Suppressor macrophage treated with lipopolysaccharide for 4 hours (primary cell): Measurements from ENCODE around the gene PIGH.

Source experiments
- DNase-seq: peaks from one replicate; pipeline ENCODE4 v3.0.0-alpha.2; 2020

The PIGH gene

DNA sequence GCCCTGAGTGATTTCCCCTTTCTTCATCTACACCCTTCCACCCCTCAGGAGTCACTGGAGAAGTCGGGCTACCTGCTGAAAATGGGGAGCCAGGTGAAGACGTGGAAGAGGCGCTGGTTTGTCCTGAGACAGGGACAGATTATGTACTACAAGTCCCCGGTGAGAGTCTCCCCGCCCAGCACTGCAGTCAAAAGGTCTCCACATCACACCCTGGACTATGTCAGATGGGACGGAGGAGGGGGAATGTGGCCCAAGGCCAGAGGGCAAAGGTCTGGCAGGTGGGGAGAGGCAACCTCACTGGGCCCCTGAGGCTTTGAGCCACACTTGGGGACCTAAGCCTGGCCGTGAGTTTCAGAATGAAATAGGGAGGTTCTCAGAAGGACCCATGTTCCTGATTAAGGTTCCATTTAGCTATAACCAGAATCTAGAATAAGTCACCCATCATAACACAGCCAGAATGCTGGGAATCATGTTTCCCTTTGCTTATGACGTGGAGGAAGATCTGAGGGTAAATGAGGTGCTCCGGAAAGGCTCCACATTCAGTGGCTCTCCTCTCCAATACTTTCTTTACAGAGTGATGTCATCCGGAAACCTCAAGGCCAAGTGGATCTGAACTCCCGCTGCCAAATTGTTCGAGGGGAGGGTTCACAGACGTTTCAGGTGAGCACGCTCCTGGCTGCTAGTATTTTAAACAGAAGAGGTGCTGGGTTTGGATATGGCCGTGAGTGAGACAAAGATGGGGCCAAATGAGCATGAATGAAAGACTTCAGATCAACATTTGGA lies 26.6 kb downstream of the PIGH start:
- no peak for DNase-seq

DNA sequence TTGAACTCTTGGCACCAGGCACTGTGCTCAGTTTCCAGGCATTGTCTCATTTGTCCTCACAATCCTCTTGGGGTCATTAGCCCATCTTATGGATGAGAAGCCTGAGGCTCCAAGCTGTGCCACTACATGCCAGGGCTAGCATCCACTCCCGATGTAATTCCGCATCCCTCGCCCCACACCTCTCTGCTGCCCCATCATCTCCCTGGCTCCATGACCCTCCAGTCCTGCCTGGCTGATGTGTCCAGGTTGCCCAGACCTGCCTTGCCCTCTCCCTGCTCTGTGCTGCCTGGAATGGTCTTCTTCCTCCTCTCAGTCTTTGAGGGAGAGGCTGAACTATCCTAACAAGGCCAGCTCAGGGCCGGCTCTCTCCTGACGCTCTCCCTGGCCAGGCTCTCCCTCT lies 27.5 kb downstream of the PIGH start:
- DNase-seq, result no peak

DNA sequence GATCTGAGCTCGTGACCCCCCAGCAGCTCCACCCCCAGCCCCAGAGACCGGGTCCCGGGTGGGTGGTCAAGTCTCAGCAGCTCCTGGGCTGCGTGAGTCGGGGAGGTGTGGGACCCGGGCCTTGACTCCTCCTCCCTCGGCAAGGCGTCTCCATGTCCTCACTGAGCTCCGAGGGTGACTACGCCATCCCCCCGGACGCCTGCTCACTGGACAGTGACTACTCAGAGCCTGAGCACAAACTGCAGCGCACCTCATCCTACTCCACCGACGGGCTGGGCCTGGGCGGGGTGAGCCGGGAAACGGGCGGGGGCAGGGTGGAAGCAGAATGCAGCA lies 28.1 kb downstream of the PIGH start:
- no peak for DNase-seq

DNA sequence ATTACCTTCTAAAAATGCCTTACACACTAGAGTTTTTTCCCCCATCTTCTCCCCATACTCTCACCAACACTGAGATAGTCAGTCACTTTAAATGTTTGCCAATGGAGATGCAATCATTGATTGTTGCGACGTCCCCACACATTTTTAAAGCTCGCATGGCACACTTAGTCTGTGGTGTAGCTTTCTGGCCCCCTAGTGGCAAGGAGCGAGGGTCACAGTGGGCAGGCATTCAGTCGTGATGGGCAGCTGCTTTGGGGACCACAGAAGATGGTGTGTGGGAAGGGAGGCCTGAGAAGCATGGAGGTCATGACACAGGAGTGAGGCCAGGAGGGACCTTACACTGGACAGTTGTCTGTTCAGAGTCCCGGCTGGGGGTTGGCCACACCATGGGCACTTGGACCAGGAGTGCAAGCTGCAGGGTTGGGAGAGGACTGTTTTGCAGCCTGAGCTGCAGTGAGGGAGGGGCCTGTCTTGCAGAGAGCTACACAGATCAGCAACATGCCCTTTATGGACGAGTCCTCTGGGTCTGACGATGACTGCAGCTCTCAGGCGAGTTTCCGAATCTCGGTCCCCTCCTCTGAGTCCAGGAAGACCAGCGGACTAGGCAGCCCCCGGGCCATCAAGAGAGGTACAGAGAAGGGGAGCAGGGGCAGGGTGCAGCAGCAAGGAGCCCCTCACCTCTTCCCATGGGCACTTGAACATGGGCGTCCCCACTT lies 28.6 kb downstream of the PIGH start:
- DNase-seq, result peak; percentile 80

DNA sequence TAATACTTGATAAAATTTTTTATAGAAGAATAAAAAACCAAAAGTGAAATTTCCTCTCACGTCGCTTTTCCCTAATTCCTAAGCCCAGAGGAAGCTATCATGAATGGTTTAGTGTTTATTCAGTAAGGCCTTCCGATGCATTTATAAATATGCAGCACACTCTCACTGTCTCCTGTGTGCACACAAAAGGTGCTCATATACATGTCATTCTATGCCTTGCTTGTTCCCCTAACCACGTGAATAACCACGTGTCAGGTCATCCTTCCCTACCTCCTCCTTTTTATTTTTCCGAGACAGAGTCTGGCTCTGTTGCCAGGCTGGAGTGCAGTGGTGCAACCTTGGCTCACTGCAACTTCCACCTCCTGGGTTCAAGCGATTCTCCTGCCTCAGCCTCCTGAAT lies 29.6 kb downstream of the PIGH start:
- DNase-seq, result no peak

DNA sequence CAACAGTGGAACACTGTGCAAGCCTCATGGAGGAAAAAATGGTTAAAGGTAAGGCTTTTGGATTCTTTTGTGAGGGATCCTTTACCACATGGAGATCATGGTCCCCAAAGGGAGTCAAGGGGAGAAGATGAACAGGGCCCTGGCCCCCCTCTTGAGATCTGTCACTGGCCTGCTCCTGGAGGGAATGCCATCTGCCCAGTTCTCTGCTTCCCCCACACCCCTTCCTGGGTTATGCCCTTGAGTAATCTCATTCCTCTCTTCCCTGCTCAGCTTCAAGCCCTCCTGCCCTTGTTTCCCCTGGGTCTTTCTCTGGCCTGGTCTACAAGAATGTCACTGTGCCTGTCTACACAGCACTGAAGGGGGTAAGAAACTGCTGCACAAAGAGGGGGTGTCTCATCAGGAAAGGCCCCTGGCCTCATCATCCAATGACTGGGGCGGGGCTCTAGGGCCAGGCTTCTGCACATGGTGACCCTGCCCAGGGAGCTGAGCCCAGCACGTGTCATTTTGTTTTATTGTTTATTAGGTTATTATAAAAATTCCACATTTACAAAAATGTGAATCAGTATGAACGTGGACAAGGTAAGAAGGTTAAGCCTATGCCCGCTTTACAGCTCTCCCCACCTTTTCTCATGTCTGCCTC lies 30.3 kb downstream of the PIGH start:
- no peak for DNase-seq

DNA sequence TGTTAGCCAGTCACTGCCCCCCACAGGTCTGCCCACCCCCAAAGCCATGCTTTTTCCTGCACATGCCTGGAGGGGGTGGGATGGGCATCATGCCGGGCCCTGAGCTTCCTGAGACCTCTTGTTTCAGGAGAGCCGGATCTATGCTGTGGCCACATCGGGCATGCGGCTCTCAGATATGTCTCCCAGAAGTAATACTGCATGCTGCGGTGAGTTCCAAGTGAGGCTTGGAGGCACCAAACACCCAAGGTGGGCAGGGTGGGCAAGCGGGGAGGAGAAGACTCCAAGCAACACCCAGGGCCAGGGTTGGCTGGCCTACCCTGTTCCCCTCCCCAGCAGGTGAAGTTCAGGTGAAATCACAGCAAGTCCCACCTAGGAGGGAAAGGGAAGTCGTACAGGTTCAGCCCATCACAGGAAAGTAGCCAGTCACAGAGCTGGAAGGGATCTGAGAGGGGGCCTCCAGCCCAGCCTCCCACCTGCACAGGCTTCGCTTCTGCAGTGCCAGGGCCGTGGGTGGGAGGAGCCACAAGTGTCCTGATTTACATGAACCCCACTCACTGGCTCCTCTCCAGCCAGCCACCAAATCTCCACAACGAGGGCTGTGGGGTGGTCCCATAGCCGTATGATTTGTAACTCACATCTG lies 30.9 kb downstream of the PIGH start:
- DNase-seq, result no peak

DNA sequence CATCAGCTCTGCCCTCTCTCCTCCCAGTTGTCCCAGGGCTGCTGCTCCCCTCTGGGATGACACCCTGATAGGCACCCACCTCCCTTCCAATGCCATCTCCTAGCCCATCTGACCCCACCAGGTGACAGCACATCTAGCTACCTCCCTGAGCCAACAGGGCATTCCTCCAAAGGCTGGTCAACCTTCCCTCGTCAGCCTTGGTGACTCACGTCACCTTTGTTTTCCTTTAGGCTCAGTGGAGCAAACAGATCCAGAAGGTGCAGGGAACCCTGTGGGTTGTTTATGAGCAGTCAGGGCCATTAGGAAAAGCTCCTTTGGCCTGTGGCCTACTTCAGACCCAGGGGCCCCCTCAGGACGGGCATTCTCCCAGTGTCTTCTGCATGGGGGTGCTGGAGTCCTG lies 32.4 kb downstream of the PIGH start:
- DNase-seq, result no peak

DNA sequence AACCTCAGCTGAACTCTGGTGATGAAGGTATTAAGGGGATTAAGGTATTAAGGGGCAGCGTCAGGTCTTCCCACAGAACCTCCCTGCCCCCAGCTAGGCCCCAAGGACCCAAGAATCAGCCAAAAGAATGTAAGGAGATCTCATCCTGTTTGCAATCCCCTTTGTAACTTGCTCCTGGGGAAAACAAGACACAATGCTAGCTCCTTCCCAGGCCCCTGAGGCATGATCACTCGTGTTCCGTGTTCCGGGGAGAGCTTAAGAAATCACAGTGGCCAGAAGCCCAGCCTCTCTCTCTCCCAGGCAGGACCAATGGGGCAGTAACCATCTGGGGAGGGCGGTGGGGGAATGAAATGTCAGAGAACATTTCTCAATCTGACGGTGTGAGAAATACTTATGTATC lies 33.2 kb downstream of the PIGH start:
- DNase-seq, result no peak

DNA sequence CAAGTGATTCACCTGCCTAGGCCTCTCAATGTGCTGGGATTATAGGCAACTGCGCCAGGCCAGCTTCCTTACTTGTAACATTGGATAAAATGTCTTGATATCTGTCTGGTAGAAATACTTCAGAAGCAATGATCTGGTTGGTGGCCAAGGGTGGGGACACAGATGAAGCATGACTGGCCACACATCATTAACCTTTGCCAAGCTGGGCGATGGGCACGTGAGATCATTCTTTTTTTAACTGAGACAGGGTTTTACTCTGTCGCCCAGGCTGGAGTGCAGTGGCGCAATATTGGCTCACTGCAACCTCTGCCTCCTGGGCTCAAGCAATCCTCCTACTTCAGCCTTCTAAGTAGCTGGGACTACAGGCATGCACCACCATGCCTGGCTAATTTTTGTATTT lies 35.8 kb downstream of the PIGH start:
- DNase-seq, result no peak

DNA sequence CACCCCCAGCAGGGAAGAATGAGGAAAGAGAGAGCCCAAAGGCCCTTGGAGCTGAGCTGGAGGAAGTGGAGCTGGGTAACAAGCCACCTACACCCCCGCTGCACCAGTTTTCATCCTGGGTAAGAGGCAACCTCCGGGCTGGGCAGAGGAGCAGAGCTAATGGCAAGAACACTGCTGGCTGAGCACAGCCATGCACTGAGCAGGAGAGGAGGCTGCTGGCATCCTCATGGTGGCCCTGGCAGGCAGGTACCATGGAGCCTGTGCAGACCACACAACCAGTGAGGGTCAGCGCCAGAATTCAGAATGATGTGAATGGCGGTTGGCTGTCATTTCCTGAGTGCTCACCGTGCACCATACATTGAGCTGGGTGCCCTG lies 37.3 kb downstream of the PIGH start:
- DNase-seq, result no peak

DNA sequence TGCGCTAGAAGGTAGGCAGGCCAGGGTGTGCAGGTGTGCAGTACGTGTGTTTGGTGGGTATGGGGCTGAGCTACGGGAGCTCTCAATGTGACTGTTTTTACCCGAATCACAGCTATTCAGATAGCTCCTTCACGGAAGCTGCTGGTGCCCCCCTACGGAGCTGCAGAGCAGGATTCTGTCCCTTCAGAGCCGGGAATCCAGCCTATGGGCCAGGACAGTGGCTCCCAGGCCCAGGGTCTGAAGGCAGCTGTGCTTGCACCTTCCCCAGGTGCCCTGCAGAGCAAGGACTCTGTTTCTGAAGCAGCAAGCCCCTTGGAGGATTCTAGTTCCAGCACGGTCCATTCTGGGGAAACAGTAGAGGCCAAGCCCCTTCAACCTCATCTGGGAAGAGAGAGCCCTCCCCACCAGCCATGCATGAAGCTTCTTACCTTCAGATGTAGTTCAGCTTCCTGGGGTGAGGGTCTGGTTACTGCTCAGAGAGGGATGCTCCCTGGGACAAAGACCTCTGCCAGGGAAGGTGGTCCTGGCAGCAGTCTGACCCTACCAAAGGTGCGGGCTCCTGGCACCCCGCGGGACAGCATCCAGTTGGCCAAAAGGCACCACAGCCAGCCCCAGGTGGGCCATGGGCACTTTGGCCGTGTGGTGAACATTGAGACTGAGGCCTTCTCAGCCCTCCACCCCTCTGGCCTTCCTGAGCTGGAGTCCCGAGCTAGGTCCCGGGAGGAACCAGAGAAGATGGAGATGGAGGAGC lies 37.9 kb downstream of the PIGH start:
- no peak for DNase-seq

DNA sequence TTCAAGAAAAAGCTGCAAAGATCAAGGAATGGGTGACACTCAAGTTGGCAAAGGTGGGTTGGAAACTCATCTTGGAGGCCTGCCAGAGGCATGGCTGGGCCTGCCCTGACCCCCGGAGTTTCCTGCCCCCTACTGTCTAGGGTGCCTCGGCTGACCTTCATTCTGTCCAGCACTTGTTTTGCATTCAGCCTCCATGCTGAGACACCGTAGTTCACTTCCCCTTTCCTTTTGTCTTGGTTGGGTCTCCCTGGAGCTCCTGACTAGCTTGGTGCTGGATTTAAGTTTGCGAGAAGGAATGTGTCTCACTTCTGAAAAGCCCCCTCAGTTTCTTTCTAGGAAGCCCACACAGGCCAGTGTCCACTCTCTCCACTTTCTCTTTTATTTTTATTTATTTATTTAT lies 40.4 kb downstream of the PIGH start:
- peak; percentile 36 for DNase-seq

DNA sequence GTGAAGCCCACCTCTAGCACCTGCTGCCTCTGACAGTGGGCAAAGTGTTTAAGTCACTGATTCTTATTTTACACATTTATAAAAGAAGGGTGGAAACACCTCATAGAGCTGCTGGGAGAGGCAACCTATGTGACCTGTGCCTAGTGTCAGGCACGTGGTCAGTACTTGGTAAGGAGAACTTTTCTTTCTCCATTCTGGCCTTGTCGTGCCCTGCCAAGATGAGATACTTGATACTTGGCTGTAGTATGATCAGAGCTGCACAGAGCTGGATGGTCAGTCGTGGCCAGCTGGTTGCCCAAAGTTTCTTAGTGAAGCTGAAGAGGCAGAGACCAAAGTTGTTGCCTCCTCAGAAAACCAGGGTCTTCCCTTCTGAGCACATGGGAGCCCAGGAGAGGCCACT lies 42.4 kb downstream of the PIGH start:
- no peak for DNase-seq

DNA sequence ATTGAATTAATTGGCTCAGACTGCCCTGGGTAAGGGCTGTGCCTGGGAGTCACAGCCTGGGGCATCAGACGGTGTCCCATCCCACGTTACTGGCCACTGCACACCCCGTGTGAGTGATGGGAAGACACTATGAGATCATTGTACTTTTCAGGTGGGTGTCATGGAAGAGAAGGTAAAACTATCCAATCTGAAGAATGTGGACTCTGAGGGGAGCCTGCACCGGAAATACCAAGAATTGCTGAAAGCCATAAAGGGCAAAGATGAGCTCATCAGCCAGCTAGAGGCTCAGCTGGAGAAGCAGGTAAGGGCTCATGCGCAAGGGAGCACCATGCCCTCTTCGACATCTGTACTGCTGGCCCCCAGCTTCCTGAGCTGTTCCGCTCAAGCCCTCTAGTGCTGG lies 43.0 kb downstream of the PIGH start:
- DNase-seq, result no peak

DNA sequence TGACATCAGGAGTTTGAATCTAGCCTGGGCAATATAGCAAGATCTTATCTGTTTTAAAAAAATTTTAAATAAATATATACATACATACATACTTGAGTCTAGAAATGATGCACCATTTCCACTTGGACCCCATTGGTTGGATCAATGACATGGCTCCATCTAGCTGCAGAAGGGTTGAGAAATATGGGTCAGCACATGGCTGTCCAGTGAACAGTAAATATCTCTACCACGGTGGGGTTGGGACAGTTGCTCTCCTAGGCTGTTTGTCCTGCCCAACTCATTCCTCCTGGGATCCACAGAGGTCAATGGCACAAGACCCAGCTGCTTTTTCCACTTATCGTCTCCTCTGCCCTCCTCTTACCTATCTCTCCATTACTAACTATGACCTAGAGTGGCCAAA lies 43.4 kb downstream of the PIGH start:
- DNase-seq, result no peak

DNA sequence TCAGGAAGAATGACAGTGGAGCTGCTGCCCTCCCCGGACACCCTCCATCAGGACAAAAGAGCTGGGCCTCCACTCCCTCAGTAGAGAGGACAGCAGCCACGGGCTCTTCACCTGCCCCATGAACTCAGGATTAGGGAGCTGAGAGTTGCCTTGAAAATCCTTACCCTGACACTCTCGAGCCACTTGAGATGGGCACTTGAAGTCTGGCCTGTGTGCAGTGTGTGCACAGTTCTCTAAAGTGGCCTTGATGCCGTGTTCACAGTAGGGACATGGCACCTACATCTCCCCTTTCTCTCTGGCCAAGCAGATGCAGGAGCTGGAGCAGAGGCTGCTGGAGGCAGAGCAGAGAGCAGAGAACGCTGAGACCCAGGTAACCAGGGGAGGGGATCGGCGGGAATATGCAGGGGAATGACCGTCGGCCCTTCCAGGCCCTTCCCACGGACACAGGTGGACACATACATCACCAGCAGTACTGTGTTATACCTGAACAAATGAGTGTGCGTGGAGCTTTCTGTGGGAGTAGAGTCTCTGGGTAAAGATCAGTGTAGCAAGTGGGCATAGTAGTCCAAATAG lies 44.5 kb downstream of the PIGH start:
- no peak for DNase-seq

DNA sequence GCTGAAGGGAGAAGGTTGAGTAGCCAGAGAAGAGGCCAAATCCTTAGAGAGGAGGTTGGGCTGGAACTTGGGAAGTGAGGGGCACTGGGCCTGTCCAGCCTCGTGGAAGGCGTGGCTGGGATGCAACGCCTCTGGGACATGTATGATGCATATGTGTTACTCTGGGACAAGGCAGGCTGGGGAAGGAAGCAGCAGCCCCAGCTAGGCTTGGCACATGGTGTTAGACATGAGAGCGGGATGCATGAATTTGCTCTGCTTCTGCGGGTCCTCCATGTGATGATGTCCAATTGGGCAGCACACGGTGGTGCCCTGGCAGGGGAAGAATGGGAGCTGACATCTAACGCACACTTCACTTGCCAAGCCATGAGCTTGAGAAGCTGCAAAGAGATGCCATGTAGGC lies 45.7 kb downstream of the PIGH start:
- no peak for DNase-seq

DNA sequence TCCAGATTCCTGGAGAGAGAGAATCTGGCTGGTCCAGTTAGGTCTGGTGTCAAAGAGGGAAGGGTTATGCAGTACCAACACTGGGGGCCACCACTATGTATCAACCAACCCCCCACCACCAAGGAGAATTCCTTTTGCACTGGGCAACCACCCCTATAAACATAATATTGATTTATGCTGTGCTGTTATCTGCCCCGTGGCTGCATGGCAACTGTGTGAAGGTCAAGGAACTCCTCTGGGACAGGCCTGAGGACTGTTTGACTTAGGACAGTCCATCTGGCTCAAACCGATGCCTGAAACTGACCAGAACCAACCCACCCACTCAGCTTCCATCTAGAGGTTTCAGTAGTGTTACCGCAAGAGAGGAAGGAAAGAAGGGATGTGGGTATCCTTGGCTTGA lies 46.5 kb downstream of the PIGH start:
- DNase-seq, result no peak

DNA sequence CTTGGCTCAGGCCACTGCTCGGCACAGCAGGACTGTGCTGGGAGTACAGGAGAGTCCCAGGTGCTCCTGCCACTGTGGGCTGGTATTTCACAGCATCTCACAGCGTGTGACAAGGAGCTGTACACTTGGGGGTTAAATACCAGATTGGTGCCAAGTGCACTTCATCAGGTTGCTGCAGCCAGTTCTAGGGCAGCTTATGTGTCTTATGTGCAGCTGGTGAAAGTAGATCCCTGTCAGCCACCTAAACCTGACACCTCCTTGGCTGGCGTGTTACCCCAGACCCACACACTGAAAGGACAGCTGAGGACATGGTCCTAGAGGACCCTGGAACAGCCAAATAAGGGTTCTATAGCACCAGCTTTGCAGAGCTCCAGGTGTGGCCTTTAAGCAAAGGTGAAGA lies 48.1 kb downstream of the PIGH start:
- no peak for DNase-seq

DNA sequence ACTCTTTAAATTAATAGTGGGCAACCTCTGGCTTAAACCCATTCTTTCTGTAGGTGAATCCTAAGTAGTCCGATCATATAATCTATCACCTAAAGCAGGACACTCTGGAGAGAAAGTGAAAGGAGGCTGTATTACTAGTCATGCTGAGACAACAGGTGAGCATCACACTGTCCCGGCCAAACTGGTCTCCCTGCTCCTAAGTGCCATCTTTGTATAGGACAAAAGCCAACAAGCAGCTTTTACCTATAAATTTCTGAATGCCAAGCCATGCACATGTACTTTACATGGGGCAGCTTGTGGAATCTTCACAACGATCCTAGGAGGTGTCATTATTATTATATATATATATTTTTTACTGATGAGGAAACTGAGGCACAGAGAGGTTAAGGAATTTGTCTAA lies 48.9 kb downstream of the PIGH start:
- DNase-seq, result no peak

DNA sequence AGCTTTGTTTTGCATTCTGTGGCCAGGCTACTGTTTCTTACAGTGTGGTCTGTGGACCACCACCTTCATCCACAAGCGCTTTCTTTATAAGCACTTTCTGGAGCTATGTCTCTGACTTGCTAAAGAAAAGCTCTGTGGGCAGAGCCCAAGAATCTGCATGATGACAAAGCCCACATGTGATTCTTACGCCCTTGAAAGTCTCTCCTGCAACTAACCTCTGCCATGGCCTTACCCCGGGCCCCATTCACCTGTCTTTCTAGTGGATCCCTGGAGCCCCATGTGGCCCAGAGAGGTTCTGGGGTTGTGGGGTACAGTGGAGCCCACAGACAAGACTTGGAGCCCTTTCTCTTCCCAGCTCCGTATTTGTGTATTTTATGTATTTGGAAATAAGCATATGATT lies 50.3 kb downstream of the PIGH start:
- DNase-seq, result no peak

DNA sequence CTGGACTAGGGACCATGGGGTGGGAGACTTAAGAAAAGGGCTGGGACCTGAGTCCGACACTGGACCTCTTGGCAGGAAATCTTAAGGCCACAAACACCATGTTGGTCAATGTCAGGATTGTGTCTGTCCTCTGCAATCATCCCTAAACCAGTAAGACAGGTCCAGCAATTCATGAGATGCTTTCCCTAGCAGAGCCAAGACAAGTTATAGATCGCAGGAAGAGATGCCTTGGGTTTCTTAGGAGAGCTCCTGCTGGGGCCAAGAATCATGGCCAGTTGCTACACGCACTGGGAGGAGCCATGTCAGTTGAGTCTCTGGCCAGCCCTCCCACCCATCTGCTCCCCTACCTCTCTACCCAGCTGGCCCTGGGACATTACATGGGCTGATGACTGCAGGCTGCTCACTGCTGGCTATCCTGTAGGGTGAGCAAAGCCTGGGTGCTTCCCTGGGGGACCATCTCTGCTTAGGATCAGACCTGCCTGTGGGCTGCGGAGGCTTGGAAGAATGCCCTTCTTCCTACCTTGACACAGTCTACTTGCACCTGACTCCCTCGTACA lies 52.8 kb downstream of the PIGH start:
- no peak for DNase-seq
